Measurements from ENCODE around the gene COL21A1.

GRCh38 chr6:56151609-56152224 lies 95.7 kb downstream of the COL21A1 start:
- no peak for TF ChIP-seq GATA3 (IDR thresholded peaks at IDR 0.05; ENCODE audit: low read depth, low read length)
- TF ChIP-seq GATA2 (IDR thresholded peaks at IDR 0.05; ENCODE audit: low read depth, low read length): no peak
